HG02763 (cell line): ENCODE data around the gene KLF4.
"Not testable (repeated sequence)": the region's sequence is repeated elsewhere in the genome, so short reads cannot be mapped to it uniquely, and the experiment has no call there.

Experiments used
- ATAC-seq: cut with Tn5 transposase; IDR thresholded peaks from one replicate; pipeline ENCODE4 v1.9.1; 2021; ENCODE audit warnings: mild to moderate bottlenecking, moderate library complexity; ENCODE audit not compliant: unreplicated experiment

Gene KLF4

DNA sequence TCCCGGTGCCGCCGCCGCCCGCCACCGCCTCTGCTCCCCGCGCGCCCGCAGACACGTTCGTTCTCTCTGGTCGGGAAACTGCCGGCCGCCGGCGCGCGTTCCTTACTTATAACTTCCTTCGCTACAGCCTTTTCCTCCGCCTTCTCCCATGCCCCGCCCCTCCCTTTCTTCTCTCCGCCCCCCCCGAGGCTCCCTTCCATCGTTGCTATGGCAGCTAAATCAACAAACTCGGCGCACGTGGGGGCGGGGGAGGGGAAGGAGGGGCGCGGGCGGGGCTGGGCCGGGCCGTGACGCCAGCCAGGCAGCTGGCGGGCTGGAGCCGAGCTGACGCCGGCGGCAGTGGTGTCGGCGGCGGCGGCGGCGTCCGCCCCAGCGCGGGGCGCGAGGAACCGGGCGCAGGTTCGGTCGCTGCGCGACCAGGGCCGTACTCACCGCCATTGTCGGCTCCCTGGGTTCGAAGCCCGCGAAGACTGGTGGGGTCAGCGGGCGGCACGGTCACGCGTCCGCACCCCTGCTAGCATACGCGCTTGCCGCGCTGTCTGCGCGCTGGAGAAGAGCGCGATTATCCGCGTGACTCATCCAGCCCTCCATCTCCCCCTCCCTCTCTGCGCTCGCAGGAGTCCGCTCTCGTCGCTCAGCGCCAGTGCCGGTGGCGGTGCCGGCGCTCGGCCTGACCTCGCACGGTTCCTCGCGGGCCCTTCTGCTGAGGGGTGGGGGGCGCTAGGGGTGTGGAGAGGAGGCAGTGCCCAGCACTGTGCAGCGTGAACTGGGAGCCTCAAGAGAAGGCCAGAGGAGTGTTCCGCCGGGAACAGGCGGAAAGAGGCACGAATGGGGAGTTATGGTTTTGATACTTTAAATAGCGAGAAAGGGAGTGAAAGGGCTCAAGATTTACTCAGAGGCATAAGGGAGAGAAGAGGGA lies at the start of gene KLF4:
Gene KLF4 (minus strand): TSS at position 83 of the 919 bp plus-strand sequence. CDS start 597 bp downstream, outside the sequence.
- ATAC-seq: peak; percentile 70

DNA sequence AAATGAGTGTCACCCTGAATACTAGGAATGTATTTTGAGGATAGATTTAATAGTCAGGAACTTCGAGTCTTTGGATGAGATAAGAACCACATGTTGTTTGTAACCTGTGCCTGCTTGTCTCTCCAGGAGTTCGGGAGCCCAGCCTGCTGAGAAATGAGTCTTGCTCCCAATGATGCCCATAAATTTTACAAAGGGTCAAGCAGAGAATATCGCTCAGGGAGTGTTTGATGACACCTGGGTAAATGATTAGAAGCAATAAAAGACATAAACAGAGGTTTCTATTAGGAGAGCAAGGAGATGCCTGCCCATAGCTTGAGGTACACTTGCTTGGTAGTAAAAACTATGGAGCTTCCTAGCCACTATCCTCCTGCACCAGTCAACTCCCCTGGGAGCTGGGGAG lies 46.9 kb upstream of the KLF4 start:
- ATAC-seq: no peak

DNA sequence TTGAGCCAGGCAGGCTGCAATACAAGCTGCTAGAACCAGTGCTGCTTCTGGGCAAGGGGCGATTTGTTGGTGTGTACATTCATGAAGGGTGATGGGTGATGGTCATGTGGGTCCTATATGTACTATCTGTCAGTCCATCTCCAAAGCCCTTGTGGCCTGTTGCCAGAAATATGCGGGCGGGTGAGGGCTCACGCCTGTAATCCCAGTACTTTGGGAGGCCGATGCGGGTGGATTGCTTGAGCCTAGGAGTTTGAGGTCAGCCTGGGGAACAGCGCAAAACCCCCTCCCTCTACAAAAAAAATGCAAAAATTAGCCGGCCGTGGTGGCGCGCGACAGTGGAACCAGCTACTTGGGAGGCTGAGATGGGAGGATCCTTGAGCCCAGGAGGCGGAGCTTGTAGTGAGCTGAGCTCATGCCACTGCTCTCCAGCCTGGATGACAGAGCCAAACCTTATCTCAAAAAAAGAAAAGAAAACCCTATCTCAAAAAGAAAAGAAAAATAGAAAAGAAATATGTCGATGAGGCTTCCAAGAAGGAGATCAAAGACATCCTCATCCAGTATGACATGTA lies 45.0 kb upstream of the KLF4 start:
- ATAC-seq: no peak

DNA sequence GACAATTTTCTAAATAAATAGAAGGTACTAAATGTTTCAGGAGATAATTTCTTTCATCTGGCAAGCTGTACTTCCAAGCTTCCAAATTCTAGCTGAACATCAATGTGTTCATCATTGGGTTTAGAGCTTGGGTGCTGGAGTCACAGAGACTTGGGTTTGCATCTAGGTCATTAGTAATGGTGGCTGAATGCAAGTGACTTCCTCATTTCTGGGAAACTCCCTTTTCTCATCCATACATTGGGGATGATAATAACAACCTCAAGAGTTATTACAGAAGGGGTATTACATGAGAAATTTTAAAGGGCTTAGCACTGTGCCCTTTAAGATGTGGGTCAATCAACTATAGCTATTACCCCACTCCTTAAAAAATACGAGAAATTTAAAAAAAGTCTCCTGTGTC lies 41.1 kb upstream of the KLF4 start:
- ATAC-seq: no peak

DNA sequence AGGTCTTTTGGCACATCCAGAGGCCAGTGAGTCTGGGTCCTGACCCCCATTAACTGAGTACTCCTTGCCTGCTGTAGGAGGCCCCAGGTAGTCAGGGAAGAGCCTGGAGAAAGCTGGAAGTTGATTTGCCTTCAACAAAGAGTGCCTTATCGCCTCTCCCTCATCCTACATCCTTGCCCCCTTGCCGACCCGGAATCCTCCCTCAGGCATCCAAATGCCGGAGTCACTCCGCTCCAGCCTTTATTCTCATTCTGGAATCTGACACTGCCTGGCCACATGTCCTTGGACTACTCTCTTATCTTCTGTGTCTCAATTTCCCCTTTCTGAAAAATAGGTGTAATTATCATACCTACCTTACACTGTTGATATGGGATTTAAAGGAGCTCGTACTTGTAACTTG lies 39.1 kb upstream of the KLF4 start:
- ATAC-seq: no peak

DNA sequence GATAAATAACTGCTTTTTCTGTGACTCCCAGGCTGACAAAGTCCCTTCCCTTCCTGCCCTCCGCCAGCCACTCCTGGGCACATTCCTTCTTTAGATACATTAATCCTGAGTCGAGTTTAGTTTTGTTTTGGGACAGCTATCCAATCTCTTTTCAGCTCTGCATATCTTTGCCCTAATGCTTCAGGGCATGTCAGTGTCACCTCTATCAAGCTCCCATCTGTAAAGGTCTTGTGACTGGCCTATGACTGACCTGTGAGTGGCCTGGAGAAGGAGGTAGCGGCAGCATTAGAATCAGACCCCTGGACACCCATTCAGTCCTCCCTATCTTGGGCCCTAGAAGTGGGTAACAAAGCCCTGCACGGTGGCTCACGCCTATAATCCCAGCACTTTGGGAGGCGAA lies 34.0 kb upstream of the KLF4 start:
- no peak for ATAC-seq

DNA sequence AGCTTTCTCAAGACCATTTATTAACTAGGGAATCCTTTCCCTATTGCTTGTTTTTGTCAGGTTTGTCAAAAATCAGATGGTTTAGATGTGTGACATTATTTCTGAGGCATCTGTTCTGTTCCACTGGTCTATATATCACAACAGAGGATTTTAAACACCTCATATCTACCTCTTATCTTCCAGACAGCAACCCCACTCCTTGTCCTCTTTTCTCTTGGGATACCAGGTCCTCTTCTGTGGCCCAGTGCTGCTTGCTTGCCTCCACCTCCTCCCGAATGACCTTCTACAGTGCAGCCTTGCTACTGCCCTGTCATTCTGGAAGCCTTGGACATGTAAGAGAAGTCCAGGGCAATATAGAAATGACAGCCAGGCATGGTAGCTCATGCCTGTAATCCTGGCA lies 30.6 kb upstream of the KLF4 start:
- ATAC-seq: no peak

DNA sequence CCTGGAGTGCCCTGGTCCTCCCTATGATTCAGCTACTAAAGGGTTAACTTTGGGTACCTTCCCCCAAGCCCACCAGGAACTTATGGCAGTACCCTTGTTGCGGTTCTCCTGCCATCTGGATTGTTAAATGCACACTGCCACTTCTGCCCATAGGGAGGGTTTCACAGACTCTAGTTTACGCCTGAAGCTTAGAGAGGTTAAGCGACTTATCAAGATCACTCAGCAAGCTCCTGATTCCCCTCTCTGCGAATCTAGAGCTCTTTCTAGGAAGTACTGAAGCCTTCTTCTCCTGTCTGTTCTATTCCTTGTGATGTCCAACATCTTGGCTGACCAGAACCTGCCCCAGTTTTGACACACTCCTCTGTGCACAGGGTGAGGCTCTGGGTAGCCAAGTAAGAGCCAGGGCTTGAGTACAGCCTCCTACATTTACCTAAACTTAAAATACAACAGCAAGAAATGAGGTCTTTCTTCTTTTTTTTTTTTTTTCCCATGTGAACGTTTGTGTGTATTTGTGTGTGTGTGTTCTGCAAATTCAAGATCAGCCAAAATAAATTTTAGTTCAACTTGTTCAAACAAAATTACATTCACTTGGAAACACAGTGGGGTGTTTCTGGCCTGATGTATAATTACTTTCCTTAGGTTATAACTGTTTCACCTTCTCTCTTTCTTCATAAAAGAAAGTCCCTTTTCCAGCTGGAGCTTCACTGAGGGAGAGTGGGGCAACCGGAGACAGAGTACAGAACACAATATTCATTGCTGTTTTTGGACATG lies 28.7 kb upstream of the KLF4 start:
- ATAC-seq: no peak

DNA sequence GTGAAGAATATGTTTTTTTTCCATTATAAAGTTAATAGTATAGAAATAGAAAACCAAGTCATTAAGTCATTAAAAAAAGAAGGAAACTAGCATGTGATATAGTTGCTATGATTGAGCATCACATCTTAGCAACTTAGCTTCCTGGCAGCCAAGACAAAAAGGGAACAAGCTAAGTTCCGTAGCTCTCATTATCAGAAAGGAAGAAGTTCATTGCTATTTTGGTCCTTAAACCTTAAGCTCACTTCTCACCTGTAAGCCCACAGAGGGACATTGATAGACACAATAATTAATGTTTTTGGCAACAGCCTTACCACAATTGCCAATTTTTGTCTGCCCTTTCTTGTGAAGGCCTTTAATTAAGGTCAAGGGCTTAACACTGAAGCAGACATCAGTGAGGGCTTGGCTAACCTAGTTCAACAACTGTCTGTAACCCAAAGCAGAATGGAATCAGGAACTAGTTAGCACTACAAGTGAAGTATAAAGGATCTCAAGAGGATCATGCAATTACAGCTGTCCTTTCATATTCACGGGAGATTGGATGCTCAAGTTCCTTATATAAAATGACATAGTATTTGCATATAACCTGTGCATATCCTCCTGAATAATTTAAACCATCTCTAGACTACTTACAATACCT lies 24.0 kb upstream of the KLF4 start:
- no peak for ATAC-seq

DNA sequence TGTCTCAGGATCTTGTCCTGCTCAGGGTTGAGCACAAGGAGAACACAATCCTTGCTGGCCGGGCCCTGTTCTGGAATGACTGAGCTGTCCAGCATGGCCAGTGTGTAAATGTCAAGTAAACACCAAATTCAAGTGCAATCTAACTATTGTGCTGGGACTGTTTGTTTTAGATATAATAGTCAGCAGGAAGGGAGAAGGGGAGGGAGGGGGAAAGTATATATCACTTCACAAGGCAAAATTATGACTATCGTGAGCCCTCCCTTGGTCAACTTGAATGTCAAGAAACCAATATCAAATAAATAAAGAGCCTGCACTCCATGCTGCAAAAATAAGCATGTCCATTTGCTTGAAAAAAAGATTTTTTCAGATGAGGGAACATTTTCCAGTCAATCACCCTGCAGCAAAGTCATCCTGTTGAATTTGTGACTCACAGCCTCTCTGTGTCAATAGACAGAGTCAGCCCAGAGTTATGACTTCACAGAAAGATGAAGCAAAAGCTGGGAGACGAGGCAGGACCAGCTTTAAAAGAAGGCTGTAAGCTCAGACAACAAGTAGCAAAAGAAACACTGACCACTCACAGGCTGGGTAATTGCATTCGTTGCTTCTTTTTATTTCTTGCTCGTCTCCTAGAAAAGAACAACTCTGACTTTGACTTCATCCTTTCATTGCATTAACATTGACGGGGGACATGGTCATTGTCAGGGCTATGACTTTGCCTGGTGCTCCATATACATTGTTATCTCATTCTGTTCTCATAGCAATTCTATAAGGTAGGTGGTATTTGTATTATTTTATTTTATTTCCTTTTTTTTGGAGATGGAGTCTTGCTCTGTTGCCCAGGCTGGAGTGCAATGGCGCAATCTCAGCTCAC lies 15.3 kb upstream of the KLF4 start:
- ATAC-seq: no peak

DNA sequence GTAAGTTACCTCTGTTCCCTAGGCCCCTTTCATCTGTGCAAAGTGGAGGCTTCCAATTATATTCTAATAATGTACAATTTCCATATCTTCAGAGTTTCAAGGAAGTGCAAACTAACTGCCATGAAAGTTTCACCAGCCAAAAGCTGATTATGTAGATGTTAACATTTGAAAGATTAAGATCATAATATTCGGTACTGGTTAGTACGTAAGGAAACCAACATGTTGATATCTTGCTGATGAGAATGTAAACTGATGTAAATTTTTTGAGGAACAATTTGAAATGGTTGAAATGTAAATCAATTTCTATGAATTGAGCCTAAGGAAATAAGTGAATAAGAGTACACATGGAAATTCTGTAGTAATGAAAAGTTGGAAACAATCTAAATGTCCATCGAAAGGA lies 12.9 kb upstream of the KLF4 start:
- no peak for ATAC-seq

DNA sequence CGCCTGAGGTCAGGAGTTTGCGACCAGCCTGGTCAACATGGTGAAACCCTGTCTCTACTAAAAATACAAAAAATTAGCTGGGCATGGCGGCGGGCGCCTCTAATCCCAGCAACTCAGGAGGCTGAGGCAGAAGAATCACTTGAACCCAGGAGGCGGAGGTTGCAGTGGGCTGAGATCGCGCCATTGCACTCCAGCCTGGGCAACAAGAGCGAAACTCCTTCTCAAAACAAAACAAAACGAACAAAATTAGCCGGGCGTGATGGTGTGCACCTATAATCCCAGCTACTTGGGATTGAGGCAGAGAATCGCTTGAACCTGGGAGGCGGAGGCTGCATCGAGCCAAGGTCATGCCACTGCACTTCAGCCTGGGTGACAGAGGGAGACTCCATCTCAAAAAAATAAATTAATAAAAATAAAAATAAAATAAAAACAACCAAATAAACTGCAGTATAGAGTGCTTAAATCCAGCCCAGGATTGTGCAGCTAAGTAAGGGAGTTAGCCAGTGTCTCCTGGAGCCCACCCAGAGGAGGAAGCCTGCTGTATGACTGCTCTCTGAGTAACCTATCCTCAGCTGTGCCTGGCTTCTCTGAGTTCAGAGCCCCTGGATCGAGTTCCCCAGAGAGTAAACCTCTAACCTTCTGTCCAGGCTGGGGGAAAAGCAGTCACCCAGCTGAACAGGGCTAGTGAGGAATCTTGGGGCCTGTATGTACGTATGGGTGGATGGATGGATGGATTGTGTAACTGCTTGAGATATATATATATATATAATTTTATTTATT lies 11.0 kb upstream of the KLF4 start:
- not testable (repeated sequence) for ATAC-seq

DNA sequence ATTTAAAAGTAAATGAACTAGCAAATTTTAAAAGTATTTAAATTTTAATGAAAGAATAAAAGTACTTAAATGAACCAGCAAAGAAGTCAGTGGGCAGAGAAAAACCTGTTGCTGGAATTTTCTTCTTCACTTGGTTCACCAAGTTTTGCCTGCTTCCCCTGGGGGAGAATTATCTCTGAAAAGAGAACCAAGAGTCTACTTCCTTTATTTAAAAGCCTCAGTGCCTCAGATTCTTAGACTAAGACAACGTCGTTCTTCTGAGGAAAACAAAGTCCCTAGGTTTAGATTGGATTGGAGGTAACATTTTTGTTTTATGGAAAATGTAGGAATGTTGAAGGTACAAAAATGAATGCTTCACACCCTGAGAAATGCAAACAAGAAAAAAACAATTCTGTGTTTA lies 7.4 kb upstream of the KLF4 start:
- ATAC-seq: no peak

DNA sequence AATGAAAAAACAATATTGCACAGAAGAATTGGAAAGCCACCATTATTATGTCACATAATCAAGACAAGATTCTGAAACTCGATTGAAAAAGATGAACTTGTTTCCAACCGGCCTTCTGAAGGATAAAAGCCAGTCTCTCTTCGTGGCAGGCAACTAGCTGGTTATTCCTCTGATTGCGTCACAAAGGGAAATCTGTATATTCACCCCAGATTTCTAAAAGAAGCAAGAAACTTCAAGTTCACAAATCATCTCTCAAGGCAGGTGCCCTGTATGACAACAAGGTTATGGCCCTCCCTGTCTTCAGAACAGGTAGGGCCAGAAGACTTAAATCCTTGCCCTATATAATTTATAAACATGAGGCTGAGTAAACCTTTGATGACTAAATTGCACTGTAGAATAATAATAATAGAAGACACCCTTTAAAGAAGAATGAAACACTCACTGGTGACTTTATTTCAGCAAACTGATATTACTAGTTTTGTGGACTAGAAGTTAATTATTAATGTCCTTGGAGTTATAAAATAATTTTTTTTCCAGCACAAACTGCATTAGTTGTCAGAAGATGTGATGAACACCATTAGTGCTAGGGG lies 2.9 kb upstream of the KLF4 start:
- ATAC-seq: no peak

DNA sequence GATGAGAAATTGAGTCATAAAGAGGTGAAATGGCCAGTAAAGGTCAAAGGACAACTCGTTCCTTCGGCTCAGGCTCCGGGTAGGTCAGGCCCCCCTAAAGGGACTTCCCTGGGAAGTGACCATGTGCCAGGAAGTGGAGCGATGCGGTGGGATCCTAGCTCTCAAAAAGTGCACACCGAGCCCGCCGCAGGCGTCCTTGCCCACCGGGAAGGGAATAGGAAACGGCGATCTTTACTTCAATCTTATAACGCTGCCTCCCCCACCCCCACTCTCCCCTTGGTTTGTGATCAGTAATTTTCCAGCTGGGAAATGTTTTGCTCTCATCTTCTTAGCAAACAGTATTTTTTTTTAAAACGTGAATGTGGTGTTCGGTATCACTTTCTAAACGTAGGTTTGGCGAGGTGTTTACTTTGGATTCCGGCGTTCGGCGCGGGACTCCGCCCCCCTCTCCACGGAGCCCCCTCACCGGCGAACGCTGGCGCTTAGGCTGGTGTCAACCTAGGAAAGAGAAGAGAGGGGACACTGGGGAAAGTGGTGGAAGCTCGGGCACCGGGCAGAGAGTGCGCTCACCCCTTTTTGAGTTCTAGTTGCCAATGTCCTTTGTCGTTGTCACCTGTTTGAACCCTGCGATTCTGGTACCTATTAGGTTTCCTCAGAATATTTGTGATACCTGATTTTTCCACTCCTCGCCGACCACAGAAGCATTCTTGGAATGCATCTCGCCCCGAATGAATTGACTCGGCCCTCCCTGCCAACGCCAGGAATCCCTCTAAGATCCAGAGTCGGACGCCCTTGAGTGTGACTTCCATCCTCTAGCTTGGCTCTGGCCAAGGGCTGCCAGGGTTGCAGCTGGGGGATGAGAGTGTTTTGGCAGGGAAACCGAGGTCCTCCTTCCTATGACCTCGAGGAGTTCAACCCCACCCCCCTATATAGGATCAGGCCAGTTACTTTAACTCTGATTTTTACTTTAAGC lies 1.8 kb upstream of the KLF4 start:
- ATAC-seq: no peak

DNA sequence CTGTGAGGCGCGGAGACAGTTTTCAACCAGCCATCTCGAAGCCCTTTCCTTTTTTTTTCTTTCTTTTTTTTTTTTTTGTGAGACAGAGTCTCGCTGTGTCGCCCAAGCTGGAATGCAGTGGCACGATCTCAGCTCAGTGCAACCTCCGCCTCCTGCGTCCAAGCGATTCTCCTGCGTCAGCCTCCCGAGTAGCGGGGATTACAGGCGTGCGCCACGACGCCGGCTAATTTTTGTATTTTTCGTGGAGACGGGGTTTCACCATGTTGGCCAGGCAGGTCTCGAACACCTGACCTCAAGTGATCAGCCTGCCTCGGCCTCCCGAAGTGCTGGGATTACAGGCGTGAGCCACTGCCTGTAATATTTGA lies 1.0 kb upstream of the KLF4 start:
- not testable (repeated sequence) for ATAC-seq

DNA sequence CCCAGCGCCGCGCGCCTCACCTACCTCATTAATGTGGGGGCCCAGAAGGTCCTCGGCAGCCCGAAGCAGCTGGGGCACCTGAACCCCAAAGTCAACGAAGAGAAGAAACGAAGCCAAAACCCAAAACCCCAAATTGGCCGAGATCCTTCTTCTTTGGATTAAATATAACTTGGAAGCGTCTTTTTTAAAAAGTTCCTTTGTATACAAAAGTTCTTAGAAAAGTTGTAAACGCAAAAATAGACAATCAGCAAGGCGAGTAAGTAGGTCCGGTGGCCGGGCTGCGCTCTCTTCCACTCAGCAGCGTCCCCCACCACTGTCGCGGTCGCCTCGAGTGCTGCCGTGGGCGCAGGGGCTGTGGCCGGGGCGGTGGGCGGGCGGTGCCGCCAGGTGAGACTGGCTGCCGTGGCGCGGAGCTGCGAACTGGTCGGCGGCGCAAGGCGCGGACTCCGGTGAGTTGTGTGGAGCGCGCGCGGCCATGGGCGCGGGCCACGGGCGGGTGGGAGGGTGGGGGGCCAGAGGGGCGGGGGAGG lies 360 bp downstream of the KLF4 start:
- ATAC-seq: peak; percentile 34
